A673 (cell line): Measurements from ENCODE around the gene GRB14. TPM values are rescaled to one million over a fixed set of nuclear protein-coding genes. Genes with fewer than 3 reads are reported as not detected.

Experiments
- BruUV-seq: library from RNA; stranded (reverse); fragments of 400-500 nt; replicated peaks from 2 replicates; lab custom pipeline; 2021; lab: Mats Ljungman, UMichigan
- CTCF ChIA-PET: fragments of 300-600 bp; sonication (Branson Sonifier 250); formaldehyde crosslinking; loops from one replicate; lab custom pipeline; 2022; ENCODE audit warnings: antibody characterized with exemption; lab: Charles Lee
- POLR2A ChIA-PET: fragments of 300-600 bp; sonication (Branson Sonifier 250); formaldehyde crosslinking; loops from one replicate; lab custom pipeline; 2022; ENCODE audit warnings: antibody characterized with exemption; ENCODE audit not compliant: low non-redundant PET; lab: Charles Lee
- DNase-seq: peaks from one replicate; pipeline ENCODE4 v3.0.0-alpha.2; 2015; ENCODE audit warnings: low spot score
- H3K27ac ChIP-seq: fragments of 200-600 bp; sonication (generic); 2 replicates; pipeline ENCODE4 v1.5.1; 2016; ENCODE audit warnings: mixed run types, low read depth, mild to moderate bottlenecking, mixed read lengths, antibody characterized with exemption, low read length; ENCODE audit not compliant: poor library complexity, severe bottlenecking
- H3K27me3 ChIP-seq: fragments of 200-600 bp; sonication (generic); replicated peaks from 2 replicates; pipeline ENCODE4 v1.6.1; 2017; ENCODE audit warnings: mixed run types, low read depth, mild to moderate bottlenecking, mixed read lengths, antibody characterized with exemption, low read length; ENCODE audit not compliant: insufficient read depth, poor library complexity
- H3K36me3 ChIP-seq: fragments of 200-600 bp; sonication (generic); 2 replicates; pipeline ENCODE4 v1.6.1; 2016; ENCODE audit warnings: mixed run types, mild to moderate bottlenecking, mixed read lengths, antibody characterized with exemption, low read length; ENCODE audit not compliant: insufficient read depth, poor library complexity, severe bottlenecking
- H3K4me1 ChIP-seq: fragments of 200-600 bp; sonication (generic); 2 replicates; pipeline ENCODE4 v1.6.1; 2017; ENCODE audit warnings: mixed run types, mild to moderate bottlenecking, mixed read lengths, antibody characterized with exemption, low read length; ENCODE audit not compliant: insufficient read depth, poor library complexity, severe bottlenecking
- H3K4me3 ChIP-seq: fragments of 200-600 bp; sonication (generic); 2 replicates; pipeline ENCODE4 v1.5.1; 2016; ENCODE audit warnings: low read depth, mixed run types, mild to moderate bottlenecking, mixed read lengths, low read length; ENCODE audit not compliant: poor library complexity, severe bottlenecking
- H3K9me3 ChIP-seq: fragments of 200-600 bp; sonication (generic); 2 replicates; pipeline ENCODE4 v1.6.1; 2016; ENCODE audit warnings: mixed run types, low read depth, mild to moderate bottlenecking, mixed read lengths, antibody characterized with exemption, low read length; ENCODE audit not compliant: poor library complexity, severe bottlenecking
- EZH2 ChIP-seq: fragments of 200-600 bp; sonication (generic); IDR thresholded peaks from 2 replicates; pipeline ENCODE4 v1.6.1; 2017; ENCODE audit warnings: borderline replicate concordance, low read depth, mild to moderate bottlenecking, mixed read lengths, antibody characterized with exemption, low read length; ENCODE audit not compliant: poor library complexity, severe bottlenecking
- intact Hi-C: fragments of 100-400 bp; cut with micrococcal nuclease; formaldehyde crosslinking; loops from one replicate; pipeline ENCODE4 v1.10.0; 2022; ENCODE audit not compliant: unreplicated experiment
- total RNA-seq: library from RNA; stranded (reverse); gene quantifications from 2 replicates; pipeline ENCODE4 v1.2.3, GENCODE V29; 2021
- TF ChIP-seq, protein P1 (sequence below): fragments of 300-800, 200-600 bp; sonication (generic); conservative IDR thresholded peaks from 2 replicates; pipeline ENCODE4 v1.5.1; 2017; ENCODE audit warnings: low read depth, mild to moderate bottlenecking, antibody characterized with exemption, low read length, moderate library complexity, mixed read lengths

Gene GRB14
- total RNA-seq, 1 experiment from 2014 or later: 0.73 TPM

DNA sequence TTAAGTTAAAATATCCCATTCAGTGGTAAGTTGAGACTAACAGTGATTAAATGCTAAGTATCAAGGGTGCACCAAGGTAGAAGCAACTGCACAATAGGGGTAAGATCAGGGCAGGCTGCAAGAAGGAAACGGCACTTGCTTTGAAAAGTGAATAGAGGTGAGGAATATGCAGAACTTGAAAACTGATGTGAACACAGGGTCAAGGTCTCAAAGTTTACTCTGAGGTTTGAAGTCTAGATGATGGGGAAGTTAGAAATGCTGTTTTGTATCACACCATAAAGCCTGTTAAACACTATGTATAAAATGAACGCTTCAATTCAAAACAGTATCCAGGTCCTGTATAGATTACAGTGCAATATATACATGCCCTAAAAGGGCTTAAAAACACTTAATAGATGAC, 50.8 kb downstream of the GRB14 start:
- Histone ChIP-seq H3K9me3 (no peaks in the 10 kb centered on the region), H3K27ac (no peak overlapping the region), H3K4me3 (no peak overlapping the region), H3K36me3 (no peaks in the 10 kb centered on the region), H3K4me1 (no peaks in the 10 kb centered on the region), H3K27me3 (no peaks in the 10 kb centered on the region)
- ChIA-PET POLR2A (no interaction called here), CTCF (no interaction called here)
- TF ChIP-seq, protein P1, sequence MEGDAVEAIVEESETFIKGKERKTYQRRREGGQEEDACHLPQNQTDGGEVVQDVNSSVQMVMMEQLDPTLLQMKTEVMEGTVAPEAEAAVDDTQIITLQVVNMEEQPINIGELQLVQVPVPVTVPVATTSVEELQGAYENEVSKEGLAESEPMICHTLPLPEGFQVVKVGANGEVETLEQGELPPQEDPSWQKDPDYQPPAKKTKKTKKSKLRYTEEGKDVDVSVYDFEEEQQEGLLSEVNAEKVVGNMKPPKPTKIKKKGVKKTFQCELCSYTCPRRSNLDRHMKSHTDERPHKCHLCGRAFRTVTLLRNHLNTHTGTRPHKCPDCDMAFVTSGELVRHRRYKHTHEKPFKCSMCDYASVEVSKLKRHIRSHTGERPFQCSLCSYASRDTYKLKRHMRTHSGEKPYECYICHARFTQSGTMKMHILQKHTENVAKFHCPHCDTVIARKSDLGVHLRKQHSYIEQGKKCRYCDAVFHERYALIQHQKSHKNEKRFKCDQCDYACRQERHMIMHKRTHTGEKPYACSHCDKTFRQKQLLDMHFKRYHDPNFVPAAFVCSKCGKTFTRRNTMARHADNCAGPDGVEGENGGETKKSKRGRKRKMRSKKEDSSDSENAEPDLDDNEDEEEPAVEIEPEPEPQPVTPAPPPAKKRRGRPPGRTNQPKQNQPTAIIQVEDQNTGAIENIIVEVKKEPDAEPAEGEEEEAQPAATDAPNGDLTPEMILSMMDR: no peak
- no peak for TF ChIP-seq EZH2
- intact Hi-C loops: no loop called here
- no TSS peak for BruUV-seq
- DNase-seq: no peak

DNA sequence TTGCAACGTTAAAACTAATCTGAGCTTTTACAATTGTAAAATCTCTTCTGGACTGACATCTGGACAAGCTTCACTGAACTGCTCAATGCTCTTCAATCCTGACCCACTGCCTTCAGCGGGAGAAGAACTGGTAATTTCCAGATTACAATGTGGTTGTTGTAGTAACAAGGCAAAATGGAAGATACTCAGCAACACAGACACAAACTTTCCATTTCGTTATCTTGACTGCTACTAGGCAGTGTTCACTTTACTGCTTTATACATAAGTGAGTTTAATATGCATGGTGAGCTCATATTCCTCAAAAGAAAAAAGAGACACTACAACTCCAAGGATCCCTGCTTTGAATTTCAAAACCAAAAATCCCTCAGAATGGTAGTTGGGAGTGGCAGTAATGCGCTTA, 51.9 kb downstream of the GRB14 start:
- Histone ChIP-seq H3K9me3 (no peaks in the 10 kb centered on the region), H3K4me1 (no peaks in the 10 kb centered on the region), H3K4me3 (no peak overlapping the region), H3K27ac (no peak overlapping the region), H3K36me3 (no peaks in the 10 kb centered on the region), H3K27me3 (no peaks in the 10 kb centered on the region)
- BruUV-seq: no TSS peak
- intact Hi-C loops: no loop called here
- ChIA-PET CTCF (no interaction called here), POLR2A (no interaction called here)
- no peak for TF ChIP-seq EZH2
- TF ChIP-seq, protein P1: no peak
- no peak for DNase-seq

DNA sequence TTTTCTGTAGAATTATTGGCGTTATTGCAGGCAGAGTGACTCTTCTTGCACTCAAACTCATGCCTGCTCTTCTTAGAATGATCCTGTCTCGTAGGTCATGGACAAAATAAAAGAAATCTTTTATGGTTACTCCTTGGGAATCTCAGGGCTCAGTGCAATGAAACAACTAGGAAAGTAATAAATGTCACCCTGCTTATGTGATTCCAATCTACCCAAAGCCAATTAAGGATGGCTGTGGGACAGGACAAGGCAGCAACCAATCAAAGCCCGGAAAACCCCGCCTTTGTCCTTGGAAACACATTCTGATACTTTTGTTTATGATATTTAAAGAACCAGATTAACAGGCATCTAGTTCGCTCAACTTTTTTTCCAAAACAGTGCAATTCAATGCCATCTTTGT, 53.0 kb downstream of the GRB14 start:
- no peaks in the 10 kb centered on the region for H3K27me3 ChIP-seq
- no peak for DNase-seq
- CTCF ChIA-PET: no interaction called here
- intact Hi-C loops: no loop called here
- no peaks in the 10 kb centered on the region for H3K36me3 ChIP-seq
- no peaks in the 10 kb centered on the region for H3K4me1 ChIP-seq
- TF ChIP-seq, protein P1: no peak
- no peak for TF ChIP-seq EZH2
- no TSS peak for BruUV-seq
- H3K27ac ChIP-seq: no peak overlapping the region
- H3K9me3 ChIP-seq: no peaks in the 10 kb centered on the region
- H3K4me3 ChIP-seq: no peak overlapping the region
- POLR2A ChIA-PET: no interaction called here
